Epithelial cell of esophagus (primary cell): ENCODE data around the gene ALG14.

Experiments
- DNase-seq: peaks from one replicate; pipeline ENCODE4 v3.0.0; 2010; ENCODE audit warnings: low read depth
- H3K4me3 ChIP-seq: 2 replicates; pipeline ENCODE4 v1.5.1; 2011; ENCODE audit warnings: mild to moderate bottlenecking, low read length, control low read depth
- CTCF ChIP-seq: IDR thresholded peaks from 2 replicates; pipeline ENCODE4 v1.5.1; 2011; ENCODE audit warnings: low read depth, mild to moderate bottlenecking, low read length, control low read depth, inconsistent platforms; ENCODE audit not compliant: insufficient read depth; ENCODE audit errors: missing control alignments

The ALG14 gene

GRCh38 chr1:95034506-95034905 lies 38.2 kb downstream of the ALG14 start:
- DNase-seq = no peak
- no peak overlapping the region for H3K4me3 ChIP-seq
- no peak for TF ChIP-seq CTCF

GRCh38 chr1:95033843-95034242 lies 38.9 kb downstream of the ALG14 start:
- no peak overlapping the region for H3K4me3 ChIP-seq
- DNase-seq = no peak
- no peak for TF ChIP-seq CTCF

GRCh38 chr1:95029532-95029931 lies 43.2 kb downstream of the ALG14 start:
- no peak overlapping the region for H3K4me3 ChIP-seq
- no peak for DNase-seq
- TF ChIP-seq CTCF = no peak

GRCh38 chr1:95028954-95029353 lies 43.8 kb downstream of the ALG14 start:
- no peak for TF ChIP-seq CTCF
- no peak for DNase-seq
- H3K4me3 ChIP-seq = no peak overlapping the region

- no peak overlapping the region for H3K4me3 ChIP-seq
- TF ChIP-seq CTCF = no peak
- DNase-seq = no peak
Measured at GRCh38 chr1:95027046-95027445, 45.7 kb downstream of the ALG14 start.

- no peak overlapping the region for H3K4me3 ChIP-seq
- TF ChIP-seq CTCF = no peak
- peak; percentile 63 for DNase-seq
Measured at GRCh38 chr1:95023399-95024043, 49.2 kb downstream of the ALG14 start.

- DNase-seq = no peak
- no peak for TF ChIP-seq CTCF
- no peak overlapping the region for H3K4me3 ChIP-seq
Measured at GRCh38 chr1:95022644-95022926, 50.2 kb downstream of the ALG14 start.
